Measurements from ENCODE around the gene GARNL3.

DNA sequence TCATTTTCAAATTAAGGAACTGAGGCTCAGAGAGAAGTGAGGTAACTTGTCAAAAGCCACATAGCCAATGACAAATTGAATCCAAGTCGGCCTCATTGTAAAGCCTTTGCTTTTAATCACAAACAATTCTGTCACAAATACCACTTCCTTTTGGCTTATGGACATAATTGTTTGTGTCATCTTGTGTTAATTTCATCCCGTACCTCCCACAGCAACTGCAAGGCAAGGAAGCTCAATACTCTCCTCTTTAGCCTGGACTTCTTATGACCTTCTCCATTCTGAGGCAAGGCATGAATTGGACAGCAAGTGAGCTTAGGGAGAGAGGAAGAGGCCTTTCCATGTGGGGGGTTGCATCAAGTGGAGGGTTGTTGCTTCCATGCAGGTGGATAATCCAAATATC, 70.2 kb downstream of the GARNL3 start:
- no peak for TF ChIP-seq POLR2A (IDR thresholded peaks at IDR 0.05; ENCODE audit: low read depth)
- TF ChIP-seq, protein P1, sequence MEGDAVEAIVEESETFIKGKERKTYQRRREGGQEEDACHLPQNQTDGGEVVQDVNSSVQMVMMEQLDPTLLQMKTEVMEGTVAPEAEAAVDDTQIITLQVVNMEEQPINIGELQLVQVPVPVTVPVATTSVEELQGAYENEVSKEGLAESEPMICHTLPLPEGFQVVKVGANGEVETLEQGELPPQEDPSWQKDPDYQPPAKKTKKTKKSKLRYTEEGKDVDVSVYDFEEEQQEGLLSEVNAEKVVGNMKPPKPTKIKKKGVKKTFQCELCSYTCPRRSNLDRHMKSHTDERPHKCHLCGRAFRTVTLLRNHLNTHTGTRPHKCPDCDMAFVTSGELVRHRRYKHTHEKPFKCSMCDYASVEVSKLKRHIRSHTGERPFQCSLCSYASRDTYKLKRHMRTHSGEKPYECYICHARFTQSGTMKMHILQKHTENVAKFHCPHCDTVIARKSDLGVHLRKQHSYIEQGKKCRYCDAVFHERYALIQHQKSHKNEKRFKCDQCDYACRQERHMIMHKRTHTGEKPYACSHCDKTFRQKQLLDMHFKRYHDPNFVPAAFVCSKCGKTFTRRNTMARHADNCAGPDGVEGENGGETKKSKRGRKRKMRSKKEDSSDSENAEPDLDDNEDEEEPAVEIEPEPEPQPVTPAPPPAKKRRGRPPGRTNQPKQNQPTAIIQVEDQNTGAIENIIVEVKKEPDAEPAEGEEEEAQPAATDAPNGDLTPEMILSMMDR (IDR thresholded peaks at IDR 0.05), result no peak
